HAP-1 (cell line): ENCODE data around the gene TH.

Source experiments
- DNase-seq, 2 experiments: peaks; one replicate each; pipeline ENCODE4 v3.0.0-alpha.2; 2016 to 2020; ENCODE audit warnings: low spot score in 2 of 2
- H3K27me3 ChIP-seq: fragments of 250-450 bp; sonication (Bioruptor Pico); 2 replicates; pipeline ENCODE4 v1.5.1; 2020; ENCODE audit warnings: low read depth, mild to moderate bottlenecking, moderate library complexity
- H3K36me3 ChIP-seq: fragments of 250-450 bp; sonication (Bioruptor Pico); replicated peaks from 2 replicates; pipeline ENCODE4 v1.5.1; 2020; ENCODE audit warnings: mild to moderate bottlenecking
- H3K4me1 ChIP-seq: fragments of 250-450 bp; sonication (Bioruptor Pico); 2 replicates; pipeline ENCODE4 v1.5.1; 2020; ENCODE audit warnings: mild to moderate bottlenecking
- H3K4me3 ChIP-seq: fragments of 250-450 bp; sonication (Bioruptor Pico); 2 replicates; pipeline ENCODE4 v1.5.1; 2020; ENCODE audit warnings: mild to moderate bottlenecking, moderate library complexity
- H3K9me3 ChIP-seq: fragments of 250-450 bp; sonication (Bioruptor Pico); 2 replicates; pipeline ENCODE4 v1.5.1; 2020; ENCODE audit warnings: mild to moderate bottlenecking, moderate library complexity
- in situ Hi-C: fragments of 300-500 bp; cut with MboI; formaldehyde crosslinking; loops from 3 replicates; pipeline ENCODE4 v1.14.3; 2020; ENCODE audit warnings: low sequenced_read_pairs, inconsistent platforms, mixed read lengths

The TH gene

GRCh38 chr11:2173150-2173693 lies 1.6 kb upstream of the TH start:
- Histone ChIP-seq H3K27me3 (0 out of 2 replicates have a peak, but pooled peaks cover 5% of the 10 kb centered on the region), H3K4me1 (no peaks in the 10 kb centered on the region), H3K36me3 (no peaks in the 10 kb centered on the region), H3K9me3 (no peaks in the 10 kb centered on the region), H3K4me3 (no peak overlapping the region)
- peak in 1 of 2 experiments; percentile 39 for DNase-seq
- in situ Hi-C loops, result loop anchor here (25.0 kb wide), 1 partner anchor 311 kb away; the partner anchor contains the start of gene LSP1

- 0 out of 2 replicates have a peak, but pooled peaks cover 5% of the 10 kb centered on the region for H3K27me3 ChIP-seq
- no peak for DNase-seq
- in situ Hi-C loops, result loop anchor here (25.0 kb wide), 1 partner anchor 310 kb away; the partner anchor contains the start of gene LSP1
- H3K36me3 ChIP-seq, result no peaks in the 10 kb centered on the region
- no peak overlapping the region for H3K4me3 ChIP-seq
- no peaks in the 10 kb centered on the region for H3K4me1 ChIP-seq
- no peaks in the 10 kb centered on the region for H3K9me3 ChIP-seq
Observed at GRCh38 chr11:2172676-2173075, 1.1 kb upstream of the TH start.

- Histone ChIP-seq H3K27me3 (0 out of 2 replicates have a peak, but pooled peaks cover 5% of the 10 kb centered on the region), H3K36me3 (no peaks in the 10 kb centered on the region), H3K4me3 (no peak overlapping the region), H3K9me3 (no peaks in the 10 kb centered on the region), H3K4me1 (no peaks in the 10 kb centered on the region)
- in situ Hi-C loops, result loop anchor here (25.0 kb wide), 1 partner anchor 308 kb away; the partner anchor contains the start of gene LSP1
- no peak for DNase-seq
Observed at GRCh38 chr11:2169626-2170570, 1.7 kb downstream of the TH start.

- in situ Hi-C loops, result loop anchor here (25.0 kb wide), 1 partner anchor 307 kb away; the partner anchor contains the start of gene LSP1
Observed at GRCh38 chr11:2169005-2169378, 2.6 kb downstream of the TH start.

GRCh38 chr11:2168286-2169004 lies 3.2 kb downstream of the TH start:
- DNase-seq, result no peak
- in situ Hi-C loops, result loop anchor here (25.0 kb wide), 1 partner anchor 306 kb away; the partner anchor contains the start of gene LSP1
- no peaks in the 10 kb centered on the region for H3K36me3 ChIP-seq
- H3K4me1 ChIP-seq, result no peaks in the 10 kb centered on the region
- H3K9me3 ChIP-seq, result no peaks in the 10 kb centered on the region
- H3K27me3 ChIP-seq, result 0 out of 2 replicates have a peak, but pooled peaks cover 5% of the 10 kb centered on the region
- no peak overlapping the region for H3K4me3 ChIP-seq

More at GRCh38 chr11:2169005-2169378, 2.6 kb downstream of the TH start:
- Histone ChIP-seq H3K4me3 (no peak overlapping the region), H3K27me3 (0 out of 2 replicates have a peak, but pooled peaks cover 5% of the 10 kb centered on the region), H3K36me3 (no peaks in the 10 kb centered on the region), H3K4me1 (no peaks in the 10 kb centered on the region), H3K9me3 (no peaks in the 10 kb centered on the region)
- DNase-seq, result no peak

GRCh38 chr11:2167141-2168045 lies 4.2 kb downstream of the TH start:
- in situ Hi-C loops, result loop anchor here (25.0 kb wide), 1 partner anchor 305 kb away; the partner anchor contains the start of gene LSP1
- Histone ChIP-seq H3K4me3 (no peak overlapping the region), H3K9me3 (no peaks in the 10 kb centered on the region), H3K36me3 (no peaks in the 10 kb centered on the region), H3K4me1 (no peaks in the 10 kb centered on the region), H3K27me3 (0 out of 2 replicates have a peak, but pooled peaks cover 5% of the 10 kb centered on the region)
- DNase-seq, result no peak

- Histone ChIP-seq H3K36me3 (no peaks in the 10 kb centered on the region), H3K27me3 (0 out of 2 replicates have a peak, but pooled peaks cover 3% of the 10 kb centered on the region), H3K9me3 (no peaks in the 10 kb centered on the region), H3K4me1 (no peaks in the 10 kb centered on the region), H3K4me3 (no peak overlapping the region)
- DNase-seq, result peak in 1 of 2 experiments; percentile 75
- in situ Hi-C loops, result loop anchor here (25.0 kb wide), 1 partner anchor 304 kb away; the partner anchor contains the start of gene LSP1
Observed at GRCh38 chr11:2166091-2166851, 5.3 kb downstream of the TH start.

- no peaks in the 10 kb centered on the region for H3K36me3 ChIP-seq
- DNase-seq, result no peak
- 0 out of 2 replicates have a peak, but pooled peaks cover 3% of the 10 kb centered on the region for H3K27me3 ChIP-seq
- no peak overlapping the region for H3K4me3 ChIP-seq
- H3K9me3 ChIP-seq, result no peaks in the 10 kb centered on the region
- in situ Hi-C loops, result loop anchor here (25.0 kb wide), 1 partner anchor 303 kb away; the partner anchor contains the start of gene LSP1
- no peaks in the 10 kb centered on the region for H3K4me1 ChIP-seq
Observed at GRCh38 chr11:2165571-2165970, 6.0 kb downstream of the TH start.

- Histone ChIP-seq H3K4me3 (no peak overlapping the region), H3K9me3 (no peaks in the 10 kb centered on the region), H3K27me3 (0 out of 2 replicates have a peak, but pooled peaks cover 3% of the 10 kb centered on the region), H3K36me3 (no peaks in the 10 kb centered on the region), H3K4me1 (no peaks in the 10 kb centered on the region)
- no peak for DNase-seq
- in situ Hi-C loops, result loop anchor here (25.0 kb wide), 1 partner anchor 303 kb away; the partner anchor contains the start of gene LSP1
Observed at GRCh38 chr11:2164861-2165555, 6.6 kb downstream of the TH start.

GRCh38 chr11:2164081-2164480 lies 7.5 kb downstream of the TH start:
- in situ Hi-C loops, result loop anchor here (25.0 kb wide), 1 partner anchor 302 kb away; the partner anchor contains the start of gene LSP1

GRCh38 chr11:2163428-2163978 lies 8.1 kb downstream of the TH start:
- no peaks in the 10 kb centered on the region for H3K27me3 ChIP-seq
- H3K9me3 ChIP-seq, result no peaks in the 10 kb centered on the region
- H3K4me3 ChIP-seq, result no peak overlapping the region
- no peak for DNase-seq
- H3K4me1 ChIP-seq, result no peaks in the 10 kb centered on the region
- in situ Hi-C loops, result loop anchor here (25.0 kb wide), 1 partner anchor 301 kb away; the partner anchor contains the start of gene LSP1
- H3K36me3 ChIP-seq, result no peaks in the 10 kb centered on the region

More at GRCh38 chr11:2164081-2164480, 7.5 kb downstream of the TH start:
- Histone ChIP-seq H3K4me1 (no peaks in the 10 kb centered on the region), H3K36me3 (no peaks in the 10 kb centered on the region), H3K27me3 (no peaks in the 10 kb centered on the region), H3K4me3 (no peak overlapping the region), H3K9me3 (no peaks in the 10 kb centered on the region)
- DNase-seq, result no peak
